H1 (cell line): ENCODE results near the gene G6PC1. TPM values are rescaled to one million over a fixed set of nuclear protein-coding genes. Genes with fewer than 3 reads are reported as not detected.

Experiments used
- CTCF ChIA-PET: fragments of 300-600 bp; sonication (Branson Sonifier 250); formaldehyde crosslinking; loops from one replicate; lab custom pipeline; 2021; ENCODE audit not compliant: partially characterized antibody; lab: Charles Lee
- POLR2A ChIA-PET: fragments of 300-600 bp; sonication (Branson Sonifier 250); formaldehyde crosslinking; loops from one replicate; lab custom pipeline; 2021; ENCODE audit warnings: inconsistent platforms; ENCODE audit not compliant: partially characterized antibody; lab: Charles Lee
- DNase-seq, 2 experiments: peaks; one replicate each; pipeline versions ENCODE4 v3.0.0 to v3.0.0-alpha.2; 2010 to 2022; ENCODE audit warnings: low spot score in 2 of 2, low read depth in 1 of 2, mixed read lengths in 1 of 2
- FAIRE-seq: peaks from 2 replicates; lab custom pipeline; 2011; peaks lifted over from hg19 to GRCh38; lab: Jason Lieb, UNC
- H2AFZ ChIP-seq: 2 replicates; pipeline ENCODE4 v1.8.1; 2012; ENCODE audit warnings: low read length, inconsistent platforms
- H2AK5ac ChIP-seq: 2 replicates; pipeline ENCODE4 v1.6.1; 2013; ENCODE audit warnings: low read depth, low read length
- H2BK120ac ChIP-seq: replicated peaks from 2 replicates; pipeline ENCODE3; 2013; ENCODE audit warnings: low read depth, low read length, inconsistent platforms
- H2BK12ac ChIP-seq: 2 replicates; pipeline ENCODE4 v1.6.1; 2013; ENCODE audit warnings: low read depth, low read length
- H2BK15ac ChIP-seq: 2 replicates; pipeline ENCODE4 v1.6.1; 2013; ENCODE audit warnings: low read length
- H2BK20ac ChIP-seq: 2 replicates; pipeline ENCODE4 v1.6.1; 2013; ENCODE audit warnings: low read length
- H2BK5ac ChIP-seq: 2 replicates; pipeline ENCODE4 v1.6.1; 2013; ENCODE audit warnings: low read depth, low read length
- H3K14ac ChIP-seq: 2 replicates; pipeline ENCODE4 v1.6.1; 2013; ENCODE audit warnings: inconsistent platforms; ENCODE audit not compliant: insufficient read length
- H3K18ac ChIP-seq: 2 replicates; pipeline ENCODE4 v1.6.1; 2013; ENCODE audit warnings: low read length; ENCODE audit errors: extremely low read depth
- H3K23ac ChIP-seq: 2 replicates; pipeline ENCODE4 v1.6.1; 2013; ENCODE audit warnings: inconsistent platforms; ENCODE audit not compliant: insufficient read length
- H3K23me2 ChIP-seq: 2 replicates; pipeline ENCODE4 v1.6.1; 2013; ENCODE audit warnings: low read depth, low read length
- H3K27ac ChIP-seq: 2 replicates; pipeline ENCODE4 v1.6.1; 2011; ENCODE audit warnings: low read depth, low read length, inconsistent platforms
- H3K27me3 ChIP-seq, 4 experiments: replicated peaks in 1 of 4; 1 replicate in 1 of 4; 2 replicates in 3 of 4; pipeline versions ENCODE4 v1.6.1 to v1.8.1; 2011 to 2013; ENCODE audit warnings: low read length in 3 of 4, mild to moderate bottlenecking in 3 of 4, inconsistent platforms in 2 of 4, mixed read lengths in 2 of 4, moderate library complexity in 1 of 4; ENCODE audit not compliant: control insufficient read depth in 3 of 4, insufficient read depth in 3 of 4; ENCODE audit errors: extremely low read depth in 1 of 4
- H3K36me3 ChIP-seq, 4 experiments: 2 replicates each; pipeline versions ENCODE4 v1.6.1 to v1.8.1; 2011 to 2013; ENCODE audit warnings: mild to moderate bottlenecking in 4 of 4, low read length in 3 of 4, moderate library complexity in 2 of 4, control low read depth in 1 of 4, inconsistent platforms in 1 of 4; ENCODE audit not compliant: insufficient read depth in 4 of 4, control insufficient read depth in 2 of 4
- H3K4ac ChIP-seq: replicated peaks from 2 replicates; pipeline ENCODE3; 2013; ENCODE audit warnings: low read length, low read depth, mixed read lengths, inconsistent platforms; ENCODE audit not compliant: insufficient read length
- H3K4me1 ChIP-seq, 4 experiments: replicated peaks in 1 of 4; 1 replicate in 1 of 4; 2 replicates in 3 of 4; pipeline versions ENCODE4 v1.6.1 to v1.8.1; 2011 to 2013; ENCODE audit warnings: low read length in 3 of 4, inconsistent platforms in 2 of 4, mixed read lengths in 1 of 4; ENCODE audit not compliant: insufficient read depth in 4 of 4, control insufficient read depth in 3 of 4
- H3K4me2 ChIP-seq, 2 experiments: 2 replicates each; pipeline versions ENCODE4 v1.6.1 to v1.8.1; 2011 to 2013; ENCODE audit warnings: low read depth in 2 of 2, low read length in 2 of 2, control low read depth in 1 of 2, inconsistent platforms in 1 of 2, mild to moderate bottlenecking in 1 of 2; ENCODE audit not compliant: insufficient read depth in 1 of 2
- H3K4me3 ChIP-seq, 4 experiments: fragments of 200-600, 300-600 bp in 1 of 4; sonication (generic), shearing (Covaris generic), sonication (Bioruptor Twin) in 1 of 4; 2 replicates each; pipeline versions ENCODE4 v1.5.1 to v1.8.1; 2011 to 2016; ENCODE audit warnings: low read length in 4 of 4, low read depth in 3 of 4, control low read depth in 2 of 4, inconsistent platforms in 2 of 4, mild to moderate bottlenecking in 2 of 4, mixed read lengths in 1 of 4, moderate library complexity in 1 of 4; ENCODE audit not compliant: insufficient read depth in 2 of 4; ENCODE audit errors: extremely low read depth in 1 of 4
- H3K56ac ChIP-seq: replicated peaks from 2 replicates; pipeline ENCODE3; 2013; ENCODE audit warnings: low read depth, mild to moderate bottlenecking, mixed read lengths, low read length, inconsistent platforms; ENCODE audit not compliant: insufficient read length
- H3K79me1 ChIP-seq: 2 replicates; pipeline ENCODE4 v1.6.1; 2013; ENCODE audit warnings: low read depth, low read length, control low read depth
- H3K79me2 ChIP-seq, 2 experiments: 2 replicates each; pipeline versions ENCODE4 v1.6.1 to v1.8.1; 2012 to 2013; ENCODE audit warnings: low read length in 2 of 2, mild to moderate bottlenecking in 2 of 2, inconsistent platforms in 1 of 2; ENCODE audit not compliant: insufficient read depth in 2 of 2, control insufficient read depth in 1 of 2
- H3K9ac ChIP-seq, 4 experiments: replicated peaks in 1 of 4; 1 replicate in 1 of 4; 2 replicates in 3 of 4; pipeline versions ENCODE4 v1.6.1 to v1.8.1; 2011 to 2013; ENCODE audit warnings: low read depth in 3 of 4, low read length in 3 of 4, control low read depth in 2 of 4, mild to moderate bottlenecking in 2 of 4, moderate library complexity in 2 of 4, inconsistent platforms in 1 of 4; ENCODE audit errors: extremely low read depth in 1 of 4
- H3K9me3 ChIP-seq, 2 experiments: 2 replicates each; pipeline versions ENCODE4 v1.6.1 to v1.8.1; 2012 to 2013; ENCODE audit warnings: mild to moderate bottlenecking in 2 of 2, moderate library complexity in 2 of 2, control low read depth in 1 of 2, inconsistent platforms in 1 of 2, low read depth in 1 of 2, low read length in 1 of 2, mixed read lengths in 1 of 2; ENCODE audit not compliant: insufficient read depth in 2 of 2
- H4K20me1 ChIP-seq, 2 experiments: replicated peaks in 1 of 2; 2 replicates each; pipeline versions ENCODE3 to v1.8.1; 2011 to 2013; ENCODE audit warnings: inconsistent platforms in 2 of 2, low read length in 2 of 2, mild to moderate bottlenecking in 1 of 2; ENCODE audit not compliant: insufficient read depth in 2 of 2, control insufficient read depth in 1 of 2
- H4K5ac ChIP-seq: 2 replicates; pipeline ENCODE4 v1.6.1; 2013; ENCODE audit warnings: low read length, low read depth, mixed read lengths, inconsistent platforms; ENCODE audit not compliant: insufficient read length
- H4K8ac ChIP-seq: 2 replicates; pipeline ENCODE4 v1.8.0; 2013; ENCODE audit warnings: mild to moderate bottlenecking, moderate library complexity, low read length, inconsistent platforms; ENCODE audit not compliant: insufficient read depth; ENCODE audit errors: extremely low read depth
- H4K91ac ChIP-seq: replicated peaks from 2 replicates; pipeline ENCODE3; 2013; ENCODE audit warnings: low read length, mixed read lengths, inconsistent platforms; ENCODE audit not compliant: insufficient read length
- MAFK ChIP-seq: IDR thresholded peaks from 2 replicates; pipeline ENCODE4 v1.6.1; 2012; ENCODE audit warnings: low read depth, mild to moderate bottlenecking, improper control_type of control experiment, low read length
- RXRA ChIP-seq: IDR thresholded peaks from 2 replicates; pipeline ENCODE4 v1.6.1; 2011; ENCODE audit warnings: low read depth, mild to moderate bottlenecking, low read length, moderate library complexity; ENCODE audit not compliant: insufficient read depth
- YY1 ChIP-seq: IDR thresholded peaks from 2 replicates; pipeline ENCODE4 v1.6.1; 2011; ENCODE audit warnings: low read depth, mild to moderate bottlenecking, low read length
- WGBS, 2 experiments: shearing (Covaris generic) in 1 of 2; methylation state at CpG; one replicate each; pipeline versions ENCODE4 v1.1.6 to v1.1.7; 2013 to 2015; ENCODE audit warnings: low lambda C conversion rate in 2 of 2, mixed read lengths in 2 of 2, inconsistent platforms in 1 of 2, low coverage in 1 of 2, missing lambda C conversion rate in 1 of 2; ENCODE audit not compliant: insufficient replicate concordance in 2 of 2, insufficient coverage in 1 of 2, insufficient read length in 1 of 2; ENCODE audit errors: extremely low coverage in 1 of 2, missing lambda C conversion rate in 1 of 2; 5-methylcytosine and 5-hydroxymethylcytosine counted together
- polyA plus RNA-seq, 7 experiments: library from polyadenylated mRNA; depleted of rRNA in 3 of 7; stranded (reverse) in 5 of 7; unstranded in 2 of 7; fragments of >200 nt in 5 of 7; fragments of 200-250 nt in 2 of 7; gene quantifications; 1 replicate in 5 of 7; 2 replicates in 1 of 7; 4 replicates in 1 of 7; pipeline versions ENCODE4 v1.2.1 to v1.2.3, GENCODE V29; 2011 to 2013; ENCODE audit warnings: missing spikeins in 2 of 7, mixed read lengths in 2 of 7
- total RNA-seq: library from RNA; stranded (reverse); fragmentation: NEBNext Ultra II Directional; extraction: Animal tissue kit (Norgen Biotek cat#: 25700); gene quantifications from 2 replicates; pipeline ENCODE4 v1.2.1, GENCODE V29; 2021

The G6PC1 gene
- total and polyA plus RNA-seq, 2 of the 8 experiments (the other 6 are each of a cell fraction or from before 2014, with no cell fraction given) = 0.02 TPM; not detected in 1

GRCh38 chr17:42906772-42907446 is 6.3 kb downstream of the G6PC1 start:
- Histone ChIP-seq H4K91ac (no peak overlapping the region), H2BK20ac (no peak overlapping the region), H4K20me1 (no peaks in the 10 kb centered on the region), H3K18ac (no peak overlapping the region), H3K36me3 (no peaks in the 10 kb centered on the region), H2AFZ (no peak overlapping the region), H4K5ac (no peak overlapping the region), H3K27ac (no peak overlapping the region), H3K4me2 (no peak overlapping the region), H3K9me3 (no peaks in the 10 kb centered on the region), H2BK12ac (no peak overlapping the region), H2BK120ac (no peak overlapping the region), H3K56ac (no peak overlapping the region), H3K23ac (no peak overlapping the region), H2BK15ac (no peak overlapping the region), H3K4me3 (no peak overlapping the region), H3K9ac (no peak overlapping the region), H2AK5ac (no peak overlapping the region), H3K79me2 (no peaks in the 10 kb centered on the region), H2BK5ac (no peak overlapping the region), H3K4me1 (no peaks in the 10 kb centered on the region), H3K23me2 (no peaks in the 10 kb centered on the region), H3K27me3 (no peaks in the 10 kb centered on the region), H3K79me1 (no peaks in the 10 kb centered on the region), H3K4ac (no peak overlapping the region), H4K8ac (no peak overlapping the region), H3K14ac (no peak overlapping the region)
- POLR2A ChIA-PET = interaction anchor here (1.2 to 1.3 kb wide), 2 partner anchors 61 to 91 kb away, joined by 3 read pairs; partner anchors contain the start of gene RPL27
- FAIRE-seq = no peak
- WGBS, 2 experiments = 92 to 100% methylated on average over 2 to 8 of the region's 8 CpGs
- CTCF ChIA-PET = interaction anchor here (1.2 to 2.8 kb wide), 2 partner anchors 22 to 33 kb away, joined by 4 to 13 read pairs; no protein-coding TSS in a partner anchor
- DNase-seq = no peak
- TF ChIP-seq YY1 (no peak), MAFK (no peak), RXRA (no peak)
